ENCODE data around the gene PDP2.
"Not testable (repeated sequence)": the region's sequence is repeated elsewhere in the genome, so short reads cannot be mapped to it uniquely, and the experiment has no call there.

PDP2 gene

GRCh38 chr16:66853261-66854139 lies 26.8 kb upstream of the PDP2 start:
- no peak for DNase-seq (ENCODE audit: low read depth in 3 of 3)

GRCh38 chr16:66856184-66856730 lies 24.1 kb upstream of the PDP2 start:
- no peak for DNase-seq (ENCODE audit: low read depth in 3 of 3)

GRCh38 chr16:66856801-66857200 lies 23.5 kb upstream of the PDP2 start:
- no peak for DNase-seq (ENCODE audit: low read depth in 3 of 3)

GRCh38 chr16:66857437-66857836 lies 22.9 kb upstream of the PDP2 start:
- DNase-seq (ENCODE audit: low read depth in 3 of 3) = no peak

GRCh38 chr16:66858740-66859396 lies 21.4 kb upstream of the PDP2 start:
- DNase-seq (ENCODE audit: low read depth in 3 of 3) = no peak

GRCh38 chr16:66859397-66860068 lies 20.8 kb upstream of the PDP2 start:
- DNase-seq (ENCODE audit: low read depth in 3 of 3) = no peak

GRCh38 chr16:66862023-66862520 lies 18.2 kb upstream of the PDP2 start:
- DNase-seq (ENCODE audit: low read depth in 3 of 3) = no peak

GRCh38 chr16:66863707-66864106 lies 16.6 kb upstream of the PDP2 start:
- DNase-seq (ENCODE audit: low read depth in 3 of 3) = no peak

- DNase-seq (ENCODE audit: low read depth in 3 of 3) = no peak
Measured at GRCh38 chr16:66869424-66869823, 10.9 kb upstream of the PDP2 start.

GRCh38 chr16:66871363-66871762 lies 9.0 kb upstream of the PDP2 start:
- not testable (repeated sequence) for DNase-seq (ENCODE audit: low read depth in 3 of 3)

- DNase-seq (ENCODE audit: low read depth in 3 of 3) = no peak
Measured at GRCh38 chr16:66871840-66872239, 8.5 kb upstream of the PDP2 start.

- no peak for DNase-seq (ENCODE audit: low read depth in 3 of 3)
Measured at GRCh38 chr16:66872559-66872942, 7.8 kb upstream of the PDP2 start.

- peak; percentile 71 to 94 (median 85) for DNase-seq (ENCODE audit: low read depth in 3 of 3)
Measured at GRCh38 chr16:66872943-66873684, 7.2 kb upstream of the PDP2 start.

- no peak for DNase-seq (ENCODE audit: low read depth in 3 of 3)
Measured at GRCh38 chr16:66873685-66874055, 6.6 kb upstream of the PDP2 start.

GRCh38 chr16:66874079-66874775 lies 6.1 kb upstream of the PDP2 start:
- no peak for DNase-seq (ENCODE audit: low read depth in 3 of 3)

- DNase-seq (ENCODE audit: low read depth in 3 of 3) = peak in 2 of 3 experiments; percentile 48 to 75
Measured at GRCh38 chr16:66878067-66878466, 2.2 kb upstream of the PDP2 start.

- peak in 1 of 3 experiments; percentile 22 for DNase-seq (ENCODE audit: low read depth in 3 of 3)
Measured at GRCh38 chr16:66881014-66881417, 701 bp downstream of the PDP2 start.

- no peak for DNase-seq (ENCODE audit: low read depth in 3 of 3)
Measured at GRCh38 chr16:66881560-66881959, 1.2 kb downstream of the PDP2 start.

GRCh38 chr16:66881964-66882508 lies 1.7 kb downstream of the PDP2 start:
- no peak for DNase-seq (ENCODE audit: low read depth in 3 of 3)

GRCh38 chr16:66882702-66883101 lies 2.4 kb downstream of the PDP2 start:
- DNase-seq (ENCODE audit: low read depth in 3 of 3) = no peak

GRCh38 chr16:66885491-66885890 lies 5.2 kb downstream of the PDP2 start:
- DNase-seq (ENCODE audit: low read depth in 3 of 3) = no peak
